Activated CD8-positive, alpha-beta T cell treated with anti-CD3 and anti-CD28 coated beads, Interleukin-2, amount 10 ng/mL, durations not matched to agents 7 days and 5 days (primary cell): ENCODE data around the gene EIF4A3. TPM values are rescaled to one million over a fixed set of nuclear protein-coding genes. Genes with fewer than 3 reads are reported as not detected.
"Not testable (repeated sequence)": the region's sequence is repeated elsewhere in the genome, so short reads cannot be mapped to it uniquely, and the experiment has no call there.

Experiments
- ATAC-seq: fragments of 150-1000 bp; cut with Tn5 transposase; one replicate; pipeline ENCODE4 v1.10.0; 2021; ENCODE audit warnings: moderate library complexity
- CTCF ChIA-PET: fragments of 350-600 bp; sonication (Branson Sonifier 250); formaldehyde crosslinking; loops from one replicate; lab custom pipeline; 2021; ENCODE audit warnings: antibody characterized with exemption; lab: Charles Lee
- POLR2A ChIA-PET: fragments of 350-600 bp; sonication (Branson Sonifier 250); formaldehyde crosslinking; loops from one replicate; lab custom pipeline; 2021; ENCODE audit warnings: antibody characterized with exemption; lab: Charles Lee
- DNase-seq: peaks from one replicate; pipeline ENCODE4 v3.0.0-alpha.2; 2020
- H3K27ac Mint-ChIP-seq: one replicate; pipeline ENCODE4 v1.8.0; 2021; ENCODE audit warnings: mild to moderate bottlenecking, mixed read lengths
- H3K27me3 Mint-ChIP-seq: one replicate; pipeline ENCODE4 v1.8.0; 2021; ENCODE audit warnings: low read depth, mixed read lengths
- H3K36me3 Mint-ChIP-seq: one replicate; pipeline ENCODE4 v1.8.0; 2021; ENCODE audit warnings: low read depth, mixed read lengths
- H3K4me1 Mint-ChIP-seq: one replicate; pipeline ENCODE4 v1.8.0; 2021; ENCODE audit warnings: low read depth, mixed read lengths
- H3K4me3 Mint-ChIP-seq: one replicate; pipeline ENCODE4 v1.8.0; 2021; ENCODE audit warnings: mild to moderate bottlenecking, mixed read lengths
- H3K9me3 Mint-ChIP-seq: one replicate; pipeline ENCODE4 v1.8.0; 2022; ENCODE audit warnings: mixed read lengths; ENCODE audit not compliant: insufficient read depth
- total RNA-seq, 2 experiments: library from RNA; stranded (reverse); gene quantifications; one replicate each; pipeline ENCODE4 v1.2.3, GENCODE V29; 2021

Gene EIF4A3
- total RNA-seq, 2 experiments from 2014 or later, result 181 to 183 TPM

GRCh38 chr17:80169784-80170500 lies 23.0 kb upstream of the EIF4A3 start, which contains the start of gene CARD14:
CARD14 (plus strand) TSS chr17:80170030; CDS start chr17:80181439, 11,409 bp downstream.
- H3K27ac Mint-ChIP-seq, result no peak within 1 kb of the TSS
- H3K4me1 Mint-ChIP-seq, result no peaks in the 10 kb centered on the region
- no peak within 1 kb of the TSS for H3K4me3 Mint-ChIP-seq
- ATAC-seq (no peak), DNase-seq (no peak)
- no peaks in the 10 kb centered on the region for H3K36me3 Mint-ChIP-seq
- ChIA-PET CTCF (no interaction called here), POLR2A (no interaction called here)
- H3K9me3 Mint-ChIP-seq, result no peaks in the 10 kb centered on the region
- no peaks in the 10 kb centered on the region for H3K27me3 Mint-ChIP-seq

GRCh38 chr17:80169107-80169506 lies 22.2 kb upstream of the EIF4A3 start:
- CTCF ChIA-PET, result no interaction called here
- H3K36me3 Mint-ChIP-seq, result no peaks in the 10 kb centered on the region

GRCh38 chr17:80168371-80168770 lies 21.4 kb upstream of the EIF4A3 start:
- ChIA-PET CTCF (no interaction called here), POLR2A (no interaction called here)
- ATAC-seq, result no peak

More at GRCh38 chr17:80169107-80169506, 22.2 kb upstream of the EIF4A3 start:
- H3K4me3 Mint-ChIP-seq, result no peak overlapping the region
- H3K9me3 Mint-ChIP-seq, result no peaks in the 10 kb centered on the region
- no peaks in the 10 kb centered on the region for H3K4me1 Mint-ChIP-seq
- H3K27me3 Mint-ChIP-seq, result peaks cover 2% of the 10 kb centered on the region
- H3K27ac Mint-ChIP-seq, result no peak overlapping the region
- ATAC-seq, result no peak
- no peak for DNase-seq
- POLR2A ChIA-PET, result no interaction called here

GRCh38 chr17:80166446-80166845 lies 19.5 kb upstream of the EIF4A3 start:
- CTCF ChIA-PET, result interaction anchor here (0.7 to 1.7 kb wide), 3 partner anchors 19 to 65 kb away, joined by 4 to 5 read pairs (median 4); partner anchors contain the start of gene GAA
- DNase-seq, result no peak
- Mint-ChIP-seq H3K27ac (no peak overlapping the region), H3K4me3 (no peak overlapping the region), H3K9me3 (no peaks in the 10 kb centered on the region), H3K36me3 (no peaks in the 10 kb centered on the region), H3K4me1 (no peaks in the 10 kb centered on the region), H3K27me3 (peaks cover 2% of the 10 kb centered on the region)
- POLR2A ChIA-PET, result no interaction called here
- no peak for ATAC-seq

More at GRCh38 chr17:80168371-80168770, 21.4 kb upstream of the EIF4A3 start:
- no peaks in the 10 kb centered on the region for H3K36me3 Mint-ChIP-seq
- DNase-seq, result no peak
- H3K4me1 Mint-ChIP-seq, result no peaks in the 10 kb centered on the region
- H3K4me3 Mint-ChIP-seq, result no peak overlapping the region
- no peaks in the 10 kb centered on the region for H3K9me3 Mint-ChIP-seq
- H3K27ac Mint-ChIP-seq, result no peak overlapping the region
- peaks cover 2% of the 10 kb centered on the region for H3K27me3 Mint-ChIP-seq

DNA sequence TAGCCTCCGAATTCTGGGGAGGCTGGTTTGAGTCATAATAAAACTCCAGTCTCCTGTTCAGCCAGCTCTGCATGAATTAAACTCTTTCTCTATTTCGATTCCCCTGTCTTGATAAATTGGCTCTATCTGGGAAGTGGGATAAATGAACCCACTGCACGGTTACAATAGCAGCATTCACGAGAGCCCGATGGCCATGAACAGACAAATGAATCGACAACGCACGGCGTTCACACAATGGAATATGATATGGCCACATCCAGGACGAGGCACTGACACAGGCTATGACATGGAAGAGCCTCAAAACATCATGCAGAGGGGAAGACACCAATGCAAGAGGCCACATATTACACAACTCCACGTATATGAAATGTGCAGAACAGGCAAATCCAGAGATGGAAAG lies 17.3 kb upstream of the EIF4A3 start:
- H3K36me3 Mint-ChIP-seq, result no peaks in the 10 kb centered on the region
- H3K4me1 Mint-ChIP-seq, result peaks cover 2% of the 10 kb centered on the region
- ATAC-seq (no peak), DNase-seq (no peak)
- H3K4me3 Mint-ChIP-seq, result no peak overlapping the region
- H3K27ac Mint-ChIP-seq, result no peak overlapping the region
- ChIA-PET POLR2A (interaction anchor here (0.6 kb wide), 1 partner anchor 38 kb away, joined by 3 read pairs; no protein-coding TSS in a partner anchor), CTCF (no interaction called here)
- H3K27me3 Mint-ChIP-seq, result peaks cover 9% of the 10 kb centered on the region
- no peaks in the 10 kb centered on the region for H3K9me3 Mint-ChIP-seq

DNA sequence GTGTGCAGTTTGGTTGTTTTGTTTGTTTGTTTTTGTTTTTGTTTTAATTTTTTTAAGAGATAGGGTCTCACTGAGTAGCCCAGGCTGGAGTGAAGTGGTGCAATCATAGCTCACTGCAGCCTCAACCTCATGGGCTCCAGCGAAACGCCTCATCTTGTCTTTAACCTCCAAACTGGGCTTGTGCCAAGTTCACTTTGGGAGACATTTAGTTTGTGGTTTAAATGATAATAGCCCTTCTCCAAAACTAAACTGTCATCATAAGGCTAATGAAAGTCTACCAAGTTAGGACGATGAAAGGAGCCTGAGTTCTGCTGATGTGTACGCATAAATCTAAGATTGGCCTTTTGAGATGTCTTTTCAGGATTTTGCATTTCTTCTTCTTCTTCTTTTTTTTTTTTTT lies 16.4 kb upstream of the EIF4A3 start:
- Mint-ChIP-seq H3K9me3 (no peaks in the 10 kb centered on the region), H3K4me3 (no peak overlapping the region), H3K36me3 (no peaks in the 10 kb centered on the region), H3K4me1 (peaks cover 2% of the 10 kb centered on the region), H3K27me3 (peaks cover 9% of the 10 kb centered on the region), H3K27ac (no peak overlapping the region)
- CTCF ChIA-PET, result interaction anchor here (1.3 kb wide), 1 partner anchor 62 kb away, joined by 3 read pairs; the partner anchor contains the start of gene GAA
- DNase-seq (no peak), ATAC-seq (no peak)
- POLR2A ChIA-PET, result no interaction called here

GRCh38 chr17:80160536-80160935 lies 13.6 kb upstream of the EIF4A3 start:
- ChIA-PET CTCF (no interaction called here), POLR2A (no interaction called here)
- Mint-ChIP-seq H3K27me3 (peaks cover 9% of the 10 kb centered on the region), H3K4me1 (peaks cover 2% of the 10 kb centered on the region), H3K4me3 (no peak overlapping the region), H3K36me3 (peaks cover 2% of the 10 kb centered on the region), H3K9me3 (peaks cover 12% of the 10 kb centered on the region), H3K27ac (no peak overlapping the region)
- no peak for ATAC-seq
- DNase-seq, result no peak

- CTCF ChIA-PET, result no interaction called here
- H3K4me3 Mint-ChIP-seq, result no peak overlapping the region
- no peak for DNase-seq
- peaks cover 2% of the 10 kb centered on the region for H3K4me1 Mint-ChIP-seq
- H3K9me3 Mint-ChIP-seq, result peaks cover 21% of the 10 kb centered on the region
- no peak for ATAC-seq
- POLR2A ChIA-PET, result interaction anchor here (0.9 kb wide), 1 partner anchor 13 kb away, joined by 3 read pairs; no protein-coding TSS in a partner anchor
- H3K36me3 Mint-ChIP-seq, result peaks cover 2% of the 10 kb centered on the region
- no peak overlapping the region for H3K27ac Mint-ChIP-seq
- H3K27me3 Mint-ChIP-seq, result peaks cover 7% of the 10 kb centered on the region
Measured at GRCh38 chr17:80158846-80159245, 11.9 kb upstream of the EIF4A3 start.

GRCh38 chr17:80155600-80155999 lies 8.7 kb upstream of the EIF4A3 start:
- H3K27me3 Mint-ChIP-seq, POLR2A ChIA-PET, H3K4me3 Mint-ChIP-seq, CTCF ChIA-PET, ATAC-seq, H3K27ac Mint-ChIP-seq, DNase-seq: not testable (repeated sequence)
- Mint-ChIP-seq H3K9me3 (peaks cover 43% of the 10 kb centered on the region), H3K36me3 (peaks cover 16% of the 10 kb centered on the region), H3K4me1 (peaks cover 16% of the 10 kb centered on the region)

DNA sequence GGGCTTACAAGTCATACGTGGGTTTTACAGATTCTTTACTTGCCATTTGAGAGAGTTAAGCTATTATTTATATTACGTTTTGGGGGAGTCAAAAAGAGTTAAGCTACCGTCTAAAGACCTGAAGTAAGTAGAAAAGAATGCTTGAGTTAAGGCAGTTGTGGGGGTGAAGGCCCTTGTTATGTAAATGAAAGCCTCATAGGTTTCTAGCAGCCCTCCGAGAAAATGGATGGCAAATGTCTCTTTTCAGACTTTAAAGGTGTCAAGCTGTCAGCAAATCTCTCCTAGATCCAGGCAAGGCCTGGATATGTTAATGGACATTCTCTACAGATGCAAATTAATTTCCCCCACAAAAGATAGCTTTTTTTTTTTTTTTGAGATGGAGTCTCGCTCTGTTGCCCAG lies 7.2 kb upstream of the EIF4A3 start:
- DNase-seq (no peak), ATAC-seq (no peak)
- peaks cover under 1% of the 10 kb centered on the region for H3K27me3 Mint-ChIP-seq
- H3K36me3 Mint-ChIP-seq, result peaks cover 18% of the 10 kb centered on the region
- peaks cover 43% of the 10 kb centered on the region for H3K9me3 Mint-ChIP-seq
- POLR2A ChIA-PET, result no interaction called here
- CTCF ChIA-PET, result interaction anchor here (1.0 kb wide), 1 partner anchor 8 kb away, joined by 3 read pairs; no protein-coding TSS in a partner anchor
- no peak overlapping the region for H3K27ac Mint-ChIP-seq
- peaks cover 16% of the 10 kb centered on the region for H3K4me1 Mint-ChIP-seq
- H3K4me3 Mint-ChIP-seq, result no peak overlapping the region

- no peak overlapping the region for H3K27ac Mint-ChIP-seq
- H3K36me3 Mint-ChIP-seq, result peaks cover 18% of the 10 kb centered on the region
- DNase-seq (no peak), ATAC-seq (no peak)
- no peaks in the 10 kb centered on the region for H3K27me3 Mint-ChIP-seq
- POLR2A ChIA-PET, result no interaction called here
- H3K4me3 Mint-ChIP-seq, result no peak overlapping the region
- H3K4me1 Mint-ChIP-seq, result peaks cover 21% of the 10 kb centered on the region
- CTCF ChIA-PET, result no interaction called here
- H3K9me3 Mint-ChIP-seq, result peaks cover 43% of the 10 kb centered on the region
Measured at GRCh38 chr17:80153004-80153403, 6.1 kb upstream of the EIF4A3 start.

DNA sequence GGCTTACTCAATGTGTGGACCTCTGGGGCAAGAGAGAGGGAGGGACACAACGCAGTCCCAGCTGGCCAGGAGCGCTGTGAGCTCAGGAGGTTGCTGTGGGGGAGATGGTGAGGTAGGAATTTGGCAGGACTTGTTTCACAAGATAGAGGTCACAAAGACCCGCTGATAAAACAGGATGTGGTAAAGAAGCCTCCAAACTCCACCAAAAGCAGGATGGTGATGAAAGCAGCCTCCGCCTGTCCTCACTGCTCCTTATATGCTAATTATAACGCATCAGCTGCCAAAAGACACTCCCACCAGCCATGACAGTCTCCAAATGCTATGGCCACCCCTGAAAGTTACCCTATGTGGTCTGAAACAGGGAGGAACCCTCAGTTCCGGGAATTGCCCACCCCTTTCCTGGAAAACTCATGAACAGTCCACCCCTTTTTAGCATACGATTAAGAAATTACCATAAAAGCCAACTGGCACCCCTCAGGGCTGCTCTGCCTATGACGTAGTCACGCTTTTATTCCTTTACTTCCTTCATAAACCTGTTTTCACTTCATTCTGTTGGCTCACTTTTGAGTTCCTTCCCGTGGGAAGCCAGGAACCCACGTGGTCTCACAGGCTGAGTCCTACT lies 5.3 kb upstream of the EIF4A3 start:
- H3K4me3 Mint-ChIP-seq, result no peak overlapping the region
- peaks cover 19% of the 10 kb centered on the region for H3K36me3 Mint-ChIP-seq
- no peaks in the 10 kb centered on the region for H3K27me3 Mint-ChIP-seq
- H3K27ac Mint-ChIP-seq, result peak overlapping the region; percentile 66
- ChIA-PET CTCF (no interaction called here), POLR2A (no interaction called here)
- H3K4me1 Mint-ChIP-seq, result peaks cover 24% of the 10 kb centered on the region
- peak; percentile 31 for DNase-seq
- no peak for ATAC-seq
- H3K9me3 Mint-ChIP-seq, result peaks cover 43% of the 10 kb centered on the region
